Non-pigmented ciliary epithelial cell (primary cell): Measurements from ENCODE around the gene TMOD1.
"Not testable (repeated sequence)": the region's sequence is repeated elsewhere in the genome, so short reads cannot be mapped to it uniquely, and the experiment has no call there.

Experiments
- DNase-seq: peaks from one replicate; pipeline ENCODE4 v3.0.0-alpha.2; 2010; ENCODE audit warnings: low read depth

Gene TMOD1

DNA sequence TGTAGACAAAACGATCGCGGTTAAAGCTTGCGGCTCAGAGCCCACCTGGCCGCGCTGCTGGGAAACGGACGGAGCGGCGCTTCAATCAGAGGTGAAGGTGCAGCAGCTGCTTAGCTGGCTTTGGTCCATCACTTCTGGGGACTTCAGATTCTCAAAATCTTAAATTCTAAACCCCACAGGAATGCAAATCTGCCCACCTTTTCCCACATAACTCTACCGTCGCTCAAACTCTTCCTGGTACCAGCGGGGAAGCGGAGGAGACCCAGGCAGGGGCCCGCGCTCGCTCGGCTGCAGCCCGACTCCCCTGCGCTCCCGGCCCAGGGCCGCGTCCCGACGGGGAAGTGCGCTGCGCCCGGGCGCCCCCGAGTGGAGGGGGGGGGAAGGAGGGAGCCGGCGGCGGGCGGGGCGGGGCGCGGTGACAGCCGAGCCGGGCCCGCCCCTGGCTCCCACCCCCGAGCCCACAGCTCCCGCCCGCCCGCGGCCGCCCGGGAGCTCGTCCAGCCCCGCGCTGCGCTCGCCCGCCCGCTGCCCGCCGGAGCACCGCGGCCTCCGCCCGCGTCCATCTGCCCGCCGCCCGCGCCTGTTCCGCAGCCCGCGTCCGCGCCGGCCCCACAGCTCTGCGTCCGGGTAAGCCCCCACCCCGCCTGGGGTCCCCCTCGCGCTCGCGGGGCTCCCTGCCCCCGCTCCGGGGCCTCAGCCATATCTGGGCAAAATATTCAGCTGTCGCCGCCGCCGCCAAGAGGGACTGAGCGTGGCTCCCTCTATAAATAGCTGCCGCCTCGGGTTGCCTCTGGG lies at the start of gene TMOD1:
Gene TMOD1 (plus strand): TSS at position 490 of the 795 bp plus-strand sequence. CDS start 22,523 bp downstream, outside the sequence.
- DNase-seq = no peak

DNA sequence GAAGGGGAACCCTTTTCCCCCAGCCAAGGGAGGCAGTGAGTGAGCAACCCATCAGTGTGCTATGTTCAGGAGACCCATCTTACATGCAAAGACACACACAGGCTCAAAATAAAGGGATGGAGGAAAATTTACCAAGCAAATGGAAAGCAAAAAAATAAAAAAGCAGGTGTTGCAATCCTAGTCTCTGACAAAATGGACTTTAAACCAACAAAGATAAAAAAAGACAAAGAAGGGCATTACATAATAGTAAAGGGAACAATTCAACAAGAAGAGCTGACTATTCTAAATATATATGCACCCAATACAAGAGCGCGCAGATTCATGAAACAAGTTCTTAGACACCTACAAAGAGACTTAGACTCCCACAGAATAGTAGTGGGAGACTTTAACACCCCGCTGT lies 47.9 kb upstream of the TMOD1 start:
- DNase-seq = not testable (repeated sequence)

DNA sequence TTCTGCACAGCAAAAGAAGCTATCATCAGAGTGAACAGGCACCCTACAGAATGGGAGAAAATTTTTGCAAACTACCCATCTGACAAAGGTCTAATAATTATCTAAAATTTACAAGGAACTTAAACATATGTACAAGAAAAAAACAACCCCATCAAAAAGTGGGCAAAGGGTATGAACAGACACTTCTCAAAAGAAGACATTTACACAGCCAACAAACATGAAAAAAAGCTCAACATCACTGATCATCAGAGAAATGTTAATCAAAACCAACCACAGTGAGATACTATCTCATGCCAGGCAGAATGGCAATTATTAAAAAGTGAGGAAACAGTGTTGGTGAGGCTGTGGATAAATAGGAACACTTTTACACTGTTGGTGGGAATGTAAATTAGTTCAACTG lies 44.6 kb upstream of the TMOD1 start:
- not testable (repeated sequence) for DNase-seq

DNA sequence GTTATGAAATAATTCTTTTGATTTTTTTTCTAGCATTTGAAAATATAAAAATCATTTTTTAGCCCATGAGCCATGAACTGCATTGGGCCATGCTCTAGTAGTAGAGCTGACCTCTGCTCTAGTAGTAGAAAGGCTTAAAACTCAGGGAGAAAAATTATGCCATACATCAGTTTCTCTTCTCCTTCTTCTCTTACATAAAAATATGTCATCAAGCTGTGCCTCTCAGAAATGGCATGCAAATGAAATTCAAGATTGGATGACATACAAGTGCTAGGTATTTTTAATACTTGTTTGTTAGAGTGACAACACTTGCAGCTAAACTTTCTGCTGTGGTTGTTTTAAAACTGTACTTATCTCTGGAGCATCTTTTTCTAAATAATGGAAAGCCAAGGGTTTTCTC lies 42.1 kb upstream of the TMOD1 start:
- DNase-seq = no peak

DNA sequence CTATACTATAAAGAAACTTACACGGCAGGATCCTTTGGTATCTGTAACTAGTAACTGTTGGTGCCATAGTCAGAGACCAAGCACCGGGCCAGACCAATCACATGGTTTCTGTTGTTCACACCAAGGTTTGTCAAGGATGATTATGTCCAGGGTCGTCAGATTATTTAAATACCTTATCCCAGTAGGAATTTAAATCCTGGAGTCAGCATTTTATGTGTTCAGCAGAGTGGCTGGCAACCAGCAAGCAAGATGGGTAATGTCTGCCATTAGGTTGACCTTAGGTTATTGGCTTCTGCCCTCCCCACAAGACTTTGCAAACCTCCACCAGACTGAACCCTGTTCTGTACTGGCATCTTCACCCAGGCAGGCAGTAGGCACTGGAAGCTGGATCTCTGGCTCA lies 39.3 kb upstream of the TMOD1 start:
- DNase-seq = no peak

DNA sequence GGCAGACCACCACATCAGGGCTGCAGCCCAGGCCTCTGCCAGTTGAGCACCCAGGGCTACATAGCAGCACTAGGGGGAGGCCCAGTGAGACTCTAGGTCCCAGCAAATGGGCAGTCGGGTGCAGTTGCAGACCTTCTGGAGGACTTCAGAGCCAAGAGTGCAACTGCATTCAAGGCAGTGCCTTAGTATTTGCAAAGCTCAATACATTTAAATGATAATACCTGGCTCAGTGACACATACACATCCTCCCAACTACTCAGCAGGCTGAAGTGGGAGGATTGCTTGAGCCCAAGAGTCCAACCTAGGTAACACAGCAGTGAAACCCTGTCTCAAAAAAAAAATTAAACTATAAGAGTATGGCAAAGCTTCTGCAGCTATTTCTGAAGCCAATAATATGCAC lies 38.6 kb upstream of the TMOD1 start:
- DNase-seq = no peak

DNA sequence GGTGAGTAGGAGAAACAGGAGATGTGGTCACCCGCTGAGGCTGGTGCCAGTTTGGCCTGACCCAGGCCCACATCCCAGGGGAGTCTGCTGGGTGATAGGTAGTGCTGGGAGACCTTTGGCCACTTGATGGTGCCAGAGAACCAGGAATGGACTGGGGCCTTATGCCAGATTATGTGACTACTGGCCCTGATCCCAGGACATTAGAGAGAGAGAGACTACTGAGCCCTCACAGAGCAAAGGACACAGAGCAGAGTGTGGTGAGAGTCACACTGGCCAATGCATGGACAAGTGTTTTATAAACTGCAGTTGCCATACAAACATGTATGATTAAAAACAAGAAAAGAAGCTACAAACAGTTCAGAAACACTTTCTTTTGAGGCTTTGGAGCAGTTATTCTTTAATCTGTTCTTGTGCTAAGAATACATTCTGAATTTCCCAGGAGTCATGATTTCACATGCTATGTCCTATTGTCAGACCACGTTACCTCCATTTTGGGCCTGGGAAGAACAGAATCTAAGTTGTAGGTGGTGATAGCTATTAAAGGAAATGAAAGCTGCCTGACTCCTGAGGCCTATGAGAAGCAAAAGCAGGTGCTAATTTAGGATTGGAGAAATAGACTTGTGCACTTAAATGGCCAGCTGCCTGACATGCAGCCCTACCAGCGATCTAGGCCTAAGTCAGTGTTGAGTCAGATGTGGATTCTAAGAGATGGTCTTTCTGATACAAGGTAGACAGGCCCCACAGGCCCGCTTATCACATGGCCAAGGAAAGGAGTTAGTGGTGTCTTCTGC lies 32.6 kb upstream of the TMOD1 start:
- DNase-seq = no peak

DNA sequence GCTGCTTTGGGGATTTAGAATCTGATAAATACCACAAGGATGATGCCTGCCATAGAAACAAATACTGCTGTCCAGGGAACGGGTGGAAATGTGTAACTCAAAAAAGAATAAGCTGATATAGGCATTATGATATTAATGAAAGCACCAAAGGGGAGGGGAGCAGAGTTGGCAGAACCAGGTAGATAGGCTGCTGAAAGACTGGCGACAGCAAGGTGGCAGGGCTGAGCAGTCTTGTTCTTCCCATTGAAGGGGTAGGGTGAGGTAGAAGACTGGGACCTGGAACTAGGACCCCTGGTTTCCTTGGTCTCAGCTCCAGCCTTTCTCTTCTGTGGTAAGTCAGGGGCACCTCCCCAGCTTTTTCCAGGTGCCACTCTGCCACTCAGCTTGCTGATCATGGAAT lies 31.4 kb upstream of the TMOD1 start:
- no peak for DNase-seq

DNA sequence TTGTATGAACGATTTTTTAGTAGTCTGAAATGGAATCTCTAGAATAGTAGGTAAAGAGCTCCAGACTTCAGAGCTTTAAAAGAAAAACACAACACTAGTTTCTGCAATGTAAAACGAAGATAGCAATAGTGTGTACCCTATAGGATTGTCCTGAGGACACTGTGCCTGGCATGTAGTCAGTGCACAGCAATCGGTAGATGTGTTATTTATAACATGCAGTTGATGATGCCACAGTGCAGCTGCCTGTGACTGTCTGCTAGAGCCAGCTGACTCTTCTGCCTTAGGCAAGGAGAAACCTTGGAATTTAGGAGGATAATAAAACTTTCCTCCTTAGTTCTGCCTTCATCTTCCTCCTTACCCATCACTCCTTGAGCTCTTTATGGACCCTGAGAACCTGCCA lies 27.7 kb upstream of the TMOD1 start:
- DNase-seq = no peak

DNA sequence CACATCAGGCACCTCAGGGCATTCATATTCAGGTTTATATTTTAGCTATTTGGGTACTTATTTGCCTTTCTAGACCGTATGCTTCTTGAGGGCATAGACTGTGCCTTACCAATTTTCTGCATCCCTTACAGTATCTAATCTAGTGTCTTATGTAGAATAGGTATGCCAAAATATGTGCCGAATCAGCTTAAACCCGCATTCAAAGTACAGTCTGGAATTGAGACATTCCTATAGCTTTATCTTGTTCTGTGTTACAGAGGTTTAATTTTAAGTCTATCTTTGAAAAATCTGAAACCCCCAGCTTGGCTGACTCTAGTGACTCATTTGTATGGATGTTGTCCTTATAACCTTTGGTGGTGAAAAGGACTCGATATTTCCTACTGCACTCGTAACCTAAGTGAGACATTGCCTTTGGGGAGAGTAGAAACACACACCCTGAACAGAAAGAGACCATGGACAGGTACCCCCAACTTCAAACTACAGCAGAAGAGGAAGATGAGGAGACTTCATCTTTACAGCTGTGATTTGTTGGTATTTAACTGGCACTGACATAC lies 27.0 kb upstream of the TMOD1 start:
- DNase-seq = no peak

DNA sequence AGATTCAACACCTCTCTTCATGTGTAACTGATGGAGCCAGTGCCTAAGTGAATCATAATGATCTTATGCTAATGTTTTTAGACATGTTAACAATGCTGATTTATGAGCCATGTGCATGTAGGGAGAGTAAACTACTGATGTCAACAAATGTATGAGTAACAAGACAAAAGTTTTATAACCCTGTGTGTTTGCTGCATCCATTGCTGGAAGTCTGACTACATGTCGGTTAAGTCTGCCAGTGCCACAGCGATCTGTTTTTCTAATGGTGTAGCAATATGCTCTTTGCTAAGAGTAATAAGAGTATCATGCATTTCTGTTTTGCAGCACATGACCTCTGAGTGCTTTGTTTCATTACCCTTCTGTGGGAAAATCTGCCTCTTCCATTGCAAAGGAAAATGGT lies 26.4 kb upstream of the TMOD1 start:
- DNase-seq = no peak

DNA sequence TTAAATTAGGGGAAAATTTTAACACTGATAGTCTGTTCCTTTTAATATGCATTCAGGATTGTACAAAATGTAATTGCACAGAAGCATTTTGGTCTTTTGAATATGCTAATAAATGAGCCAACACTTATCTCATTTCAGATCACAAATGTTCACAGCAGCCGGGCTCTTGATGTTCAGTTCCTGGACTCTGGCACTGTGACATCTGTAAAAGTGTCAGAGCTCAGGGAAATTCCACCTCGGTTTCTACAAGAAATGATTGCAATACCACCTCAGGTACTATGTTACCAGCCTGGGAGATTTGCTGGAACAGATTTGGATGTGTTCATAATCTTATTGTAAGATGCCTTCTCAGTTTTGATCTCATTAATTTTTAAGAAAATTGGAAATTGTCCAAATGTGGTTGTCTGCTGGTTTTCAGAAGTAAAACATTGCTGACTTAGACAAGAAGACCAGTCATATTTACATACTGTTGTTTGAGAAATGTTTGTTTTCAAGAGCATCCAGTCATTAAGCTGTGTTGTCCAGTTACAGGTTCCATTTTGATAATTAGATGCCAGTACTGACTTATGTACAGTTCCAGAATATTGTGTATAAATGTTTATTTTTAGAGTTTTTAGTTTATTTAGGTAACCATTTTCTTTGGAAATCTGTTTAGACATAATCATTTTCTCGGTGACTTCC lies 23.0 kb upstream of the TMOD1 start:
- no peak for DNase-seq

DNA sequence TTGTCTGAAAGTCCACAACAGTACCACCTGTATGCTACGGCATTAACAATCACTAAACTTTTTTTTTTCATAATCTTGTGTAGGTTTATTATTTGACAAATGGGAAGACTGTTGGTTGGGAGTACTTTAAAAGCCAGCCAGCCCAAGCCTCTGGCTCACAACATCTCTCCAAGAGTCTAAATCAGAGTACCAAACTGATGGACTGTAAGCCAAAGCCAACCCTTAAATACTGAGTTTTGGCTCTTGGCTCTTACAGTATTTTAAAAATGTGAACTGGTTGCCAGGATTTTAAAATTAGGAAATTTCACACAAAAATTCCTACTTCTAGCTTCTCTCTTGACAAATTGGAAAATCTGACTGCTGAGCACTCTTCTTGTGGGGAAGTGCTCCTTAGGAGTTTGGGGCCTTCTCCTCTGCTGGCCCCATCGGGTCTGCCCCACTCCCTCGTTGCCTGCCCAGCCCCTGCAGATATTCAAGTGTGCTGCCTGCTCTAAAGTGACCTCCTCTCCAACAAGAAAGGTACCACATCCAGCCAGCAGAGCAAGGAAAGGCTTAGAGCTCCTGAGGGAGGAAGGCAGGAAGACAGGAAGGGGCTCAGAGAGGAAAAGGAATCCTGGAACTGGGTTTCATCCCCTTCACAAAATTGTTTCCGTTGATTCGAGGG lies 21.8 kb upstream of the TMOD1 start:
- no peak for DNase-seq

DNA sequence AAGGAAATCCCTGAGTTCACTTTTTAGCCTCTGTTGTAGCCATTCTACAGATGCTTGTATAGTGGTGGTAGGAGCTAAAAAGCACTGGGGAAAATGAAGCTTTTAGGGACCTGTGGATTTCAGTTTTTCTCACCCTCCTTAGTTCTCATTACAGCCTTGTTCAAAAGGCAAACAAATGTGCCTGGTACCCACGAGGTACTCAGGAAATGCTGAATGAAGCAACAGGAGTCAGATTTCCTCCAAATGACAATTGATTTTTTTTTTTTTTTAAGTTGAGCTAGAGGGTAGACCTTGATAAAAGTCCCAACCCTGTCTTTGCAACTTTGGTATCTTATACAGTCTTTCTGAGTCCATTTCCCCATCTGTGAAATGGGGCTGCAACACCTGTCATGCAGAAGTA lies 21.3 kb upstream of the TMOD1 start:
- no peak for DNase-seq

DNA sequence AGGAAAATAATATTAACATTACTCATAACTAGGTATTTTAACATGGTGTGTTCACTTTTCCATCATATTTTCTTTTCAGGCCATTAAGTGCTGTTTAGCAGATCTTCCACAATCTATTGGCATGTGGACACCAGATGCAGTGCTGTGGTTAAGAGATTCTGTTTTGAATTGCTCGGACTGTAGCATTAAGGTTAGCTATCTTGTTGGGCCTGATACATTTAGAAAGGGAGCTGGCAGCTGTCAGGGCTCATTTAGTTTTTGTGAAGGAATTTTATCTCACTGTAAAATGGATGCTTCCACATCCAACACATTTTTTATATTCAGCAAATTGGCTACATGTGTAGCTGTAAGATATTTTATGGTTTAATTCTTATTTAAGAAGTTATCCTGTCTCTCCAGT lies 20.7 kb upstream of the TMOD1 start:
- DNase-seq = no peak

DNA sequence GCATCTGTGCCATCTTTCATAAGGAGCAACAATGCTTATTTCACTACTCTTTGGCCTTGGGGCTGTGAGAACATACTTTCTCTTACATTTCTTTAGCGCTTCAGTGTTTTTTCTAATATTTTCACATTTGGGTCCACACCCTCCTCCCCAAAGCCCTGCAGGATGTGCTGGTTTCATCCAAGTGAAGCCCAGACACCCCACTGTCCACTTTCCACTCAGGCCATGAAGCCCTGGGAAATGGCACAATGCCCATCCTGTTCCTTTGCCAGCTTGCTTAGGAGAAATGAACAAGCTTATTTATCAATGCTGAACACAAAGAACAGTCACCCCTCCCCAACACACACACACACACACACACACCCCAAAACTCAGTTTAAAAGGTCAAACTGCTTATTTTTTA lies 17.3 kb upstream of the TMOD1 start:
- no peak for DNase-seq

DNA sequence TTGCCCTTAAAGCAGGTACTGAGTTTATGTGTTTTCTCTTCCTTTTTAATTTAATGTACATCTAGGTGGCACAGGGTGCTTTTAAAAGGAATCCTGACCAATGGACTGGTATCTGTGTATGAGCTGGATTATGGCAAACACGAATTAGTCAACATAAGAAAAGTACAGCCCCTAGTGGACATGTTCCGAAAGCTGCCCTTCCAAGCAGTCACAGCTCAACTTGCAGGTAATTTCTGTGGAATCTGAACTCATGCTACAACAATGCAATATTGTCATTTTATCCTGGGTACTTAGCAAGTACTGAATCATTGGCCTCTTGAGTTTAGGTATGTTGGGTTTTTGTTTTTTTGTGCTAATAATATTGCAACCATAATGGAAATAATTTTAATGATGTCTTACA lies 14.4 kb upstream of the TMOD1 start:
- no peak for DNase-seq

DNA sequence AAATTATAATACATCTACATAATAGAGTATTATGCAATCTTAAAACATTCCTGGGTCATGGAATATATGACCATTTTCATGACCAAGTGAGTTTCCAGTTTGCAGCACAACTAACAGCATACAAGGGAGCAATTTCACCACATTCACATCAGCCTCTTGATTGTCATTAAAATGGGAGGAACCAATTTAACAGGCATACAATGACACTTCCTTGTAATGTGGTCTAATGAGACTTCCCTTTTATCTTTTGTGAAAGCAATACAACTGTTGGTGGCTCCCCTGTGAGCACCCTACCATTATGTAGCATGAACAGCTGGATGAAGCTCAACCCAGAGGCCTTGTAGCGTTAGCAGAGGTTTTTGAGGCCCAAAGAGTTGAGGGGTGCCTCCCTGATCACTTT lies 13.6 kb upstream of the TMOD1 start:
- no peak for DNase-seq

DNA sequence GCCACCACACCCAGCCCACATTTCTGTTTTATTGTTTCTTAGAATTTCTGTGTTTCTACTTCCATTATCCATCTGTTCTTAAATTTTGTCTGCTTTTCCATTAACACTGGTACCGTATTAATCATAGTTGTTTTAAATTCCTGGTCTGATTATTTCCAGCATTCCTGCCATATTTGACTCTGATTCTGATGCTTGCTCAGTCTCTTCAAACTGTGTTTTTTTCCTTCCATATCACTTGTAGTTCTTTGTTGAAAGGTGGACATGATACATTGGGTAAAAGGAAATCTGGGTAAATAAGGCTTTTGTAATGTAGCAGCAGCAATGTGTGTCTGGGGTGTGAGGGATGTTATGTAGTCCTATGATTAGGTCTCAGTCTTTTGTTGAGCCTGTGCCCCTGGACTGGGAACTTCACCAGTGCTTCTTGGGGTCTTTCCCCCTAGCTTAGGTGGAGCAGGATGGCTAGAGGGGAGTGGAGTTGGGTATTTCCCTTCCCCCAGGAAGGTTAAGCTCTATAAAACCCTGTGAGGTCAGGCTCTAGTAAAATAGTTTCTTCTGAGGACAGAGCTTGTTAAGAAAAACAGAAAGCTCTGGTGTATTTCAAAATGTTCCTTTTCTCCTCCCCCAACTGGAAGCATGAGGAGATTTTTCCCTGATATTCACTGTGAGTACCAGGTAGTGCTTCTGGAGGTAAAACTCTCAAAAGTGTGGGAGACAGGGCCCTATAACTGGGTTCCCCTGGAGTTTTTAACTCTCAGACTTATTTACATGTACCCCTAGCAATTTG lies 10.1 kb upstream of the TMOD1 start:
- DNase-seq = no peak

DNA sequence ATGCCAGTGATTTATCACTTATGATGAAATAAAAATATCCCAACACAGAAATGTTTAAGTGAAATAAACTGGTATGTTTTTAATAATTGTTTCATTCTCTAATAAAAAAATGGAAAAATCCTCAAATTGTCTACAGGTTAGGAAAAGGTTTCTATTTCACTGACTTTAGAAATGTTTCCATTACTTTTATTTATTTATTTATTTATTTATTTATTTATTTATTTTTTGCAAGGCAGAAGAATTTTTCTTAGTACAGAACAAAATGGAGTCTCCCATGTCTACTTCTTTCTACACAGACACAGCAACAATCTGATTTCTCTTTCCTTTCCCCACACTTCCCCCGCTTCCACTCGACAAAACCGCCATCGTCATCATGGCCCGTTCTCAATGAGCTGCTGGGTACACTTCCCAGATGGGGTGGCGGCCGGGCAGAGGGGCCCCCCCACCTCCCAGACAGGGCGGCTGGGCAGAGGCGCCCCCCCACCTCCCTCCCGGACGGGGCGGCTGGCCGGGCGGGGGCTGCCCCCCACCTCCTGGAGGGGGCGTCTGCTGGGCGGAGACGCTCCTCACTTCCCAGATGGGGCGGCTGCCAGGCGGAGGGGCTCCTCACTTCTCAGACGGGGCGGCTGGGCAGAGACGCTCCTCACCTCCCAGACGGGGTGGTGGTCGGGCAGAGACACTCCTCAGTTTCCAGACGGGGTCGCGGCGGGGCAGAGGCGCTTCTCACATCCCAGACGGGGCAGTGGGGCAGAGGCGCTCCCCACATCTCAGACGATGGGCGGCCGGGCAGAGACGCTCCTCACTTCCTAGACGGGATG lies 3.7 kb upstream of the TMOD1 start:
- DNase-seq = not testable (repeated sequence)
